HEK293 (cell line): ENCODE results near the gene LYL1.

ENCODE experiments used
- GLI4 ChIP-seq: fragments of 450-650 bp; formaldehyde crosslinking; IDR thresholded peaks from 2 replicates; pipeline ENCODE4 v1.5.1; 2016; ENCODE audit warnings: missing biosample characterization, missing genetic modification characterization
- KLF16 ChIP-seq: fragments of 450-650 bp; formaldehyde crosslinking; IDR thresholded peaks from 2 replicates; pipeline ENCODE4 v1.5.1; 2017; ENCODE audit warnings: missing biosample characterization, missing genetic modification characterization
- KLF9 ChIP-seq: fragments of 450-650 bp; formaldehyde crosslinking; IDR thresholded peaks from 2 replicates; pipeline ENCODE4 v1.5.1; 2016; ENCODE audit warnings: missing biosample characterization, missing genetic modification characterization, low read depth
- MZF1 ChIP-seq: fragments of 450-650 bp; formaldehyde crosslinking; IDR thresholded peaks from 2 replicates; pipeline ENCODE4 v1.5.1; 2017; ENCODE audit warnings: missing biosample characterization, missing genetic modification characterization, borderline replicate concordance
- OSR2 ChIP-seq: fragments of 450-650 bp; formaldehyde crosslinking; IDR thresholded peaks from 2 replicates; pipeline ENCODE4 v1.5.1; 2016; ENCODE audit warnings: missing biosample characterization, missing genetic modification characterization
- OVOL3 ChIP-seq: fragments of 450-650 bp; formaldehyde crosslinking; IDR thresholded peaks from 2 replicates; pipeline ENCODE4 v1.5.1; 2016; ENCODE audit warnings: missing biosample characterization, missing genetic modification characterization
- SCRT2 ChIP-seq: fragments of 450-650 bp; formaldehyde crosslinking; IDR thresholded peaks from 2 replicates; pipeline ENCODE4 v1.5.1; 2016; ENCODE audit warnings: missing biosample characterization, missing genetic modification characterization
- SP7 ChIP-seq: fragments of 450-650 bp; formaldehyde crosslinking; IDR thresholded peaks from 2 replicates; pipeline ENCODE4 v1.5.1; 2016; ENCODE audit warnings: missing biosample characterization, missing genetic modification characterization
- TRIM28 ChIP-seq: IDR thresholded peaks from 2 replicates; pipeline ENCODE4 v1.6.1; 2011; ENCODE audit warnings: low read length, control low read depth, borderline replicate concordance
- YY1 ChIP-seq: fragments of 450-650 bp; formaldehyde crosslinking; IDR thresholded peaks from 2 replicates; pipeline ENCODE4 v1.5.1; 2018; ENCODE audit warnings: missing biosample characterization, missing genetic modification characterization
- ZBTB21 ChIP-seq: fragments of 450-650 bp; formaldehyde crosslinking; IDR thresholded peaks from 2 replicates; pipeline ENCODE4 v1.5.1; 2017; ENCODE audit warnings: missing biosample characterization, missing genetic modification characterization
- ZBTB7A ChIP-seq: fragments of 450-650 bp; formaldehyde crosslinking; IDR thresholded peaks from 2 replicates; pipeline ENCODE4 v1.5.1; 2016; ENCODE audit warnings: low read depth, missing biosample characterization, missing genetic modification characterization
- ZIC2 ChIP-seq: fragments of 450-650 bp; formaldehyde crosslinking; IDR thresholded peaks from 2 replicates; pipeline ENCODE4 v1.5.1; 2016; ENCODE audit warnings: missing biosample characterization, missing genetic modification characterization
- ZNF146 ChIP-seq: fragments of 450-650 bp; formaldehyde crosslinking; IDR thresholded peaks from 2 replicates; pipeline ENCODE4 v1.5.1; 2016; ENCODE audit warnings: missing biosample characterization, missing genetic modification characterization
- ZNF175 ChIP-seq: fragments of 450-650 bp; formaldehyde crosslinking; IDR thresholded peaks from 2 replicates; pipeline ENCODE4 v1.5.1; 2016; ENCODE audit warnings: missing biosample characterization, missing genetic modification characterization
- ZNF184 ChIP-seq: fragments of 450-650 bp; IDR thresholded peaks from 2 replicates; pipeline ENCODE4 v1.5.1; 2018; ENCODE audit warnings: missing biosample characterization, mild to moderate bottlenecking, missing genetic modification characterization
- ZNF23 ChIP-seq: fragments of 450-650 bp; formaldehyde crosslinking; IDR thresholded peaks from 2 replicates; pipeline ENCODE4 v1.5.1; 2016; ENCODE audit warnings: missing biosample characterization, missing genetic modification characterization, borderline replicate concordance
- ZNF239 ChIP-seq: fragments of 450-650 bp; formaldehyde crosslinking; IDR thresholded peaks from 2 replicates; pipeline ENCODE4 v1.5.1; 2016; ENCODE audit warnings: missing biosample characterization, missing genetic modification characterization
- ZNF292 ChIP-seq: fragments of 450-650 bp; formaldehyde crosslinking; IDR thresholded peaks from 2 replicates; pipeline ENCODE4 v1.5.1; 2016; ENCODE audit warnings: low read depth, missing biosample characterization, missing genetic modification characterization, borderline replicate concordance
- ZNF335 ChIP-seq: fragments of 450-650 bp; formaldehyde crosslinking; conservative IDR thresholded peaks from 2 replicates; pipeline ENCODE4 v1.5.1; 2016; ENCODE audit warnings: missing biosample characterization, missing genetic modification characterization
- ZNF366 ChIP-seq: fragments of 450-650 bp; formaldehyde crosslinking; conservative IDR thresholded peaks from 2 replicates; pipeline ENCODE4 v1.5.1; 2016; ENCODE audit warnings: missing biosample characterization, missing genetic modification characterization
- ZNF394 ChIP-seq: fragments of 450-650 bp; formaldehyde crosslinking; IDR thresholded peaks from 2 replicates; pipeline ENCODE4 v1.5.1; 2016; ENCODE audit warnings: missing biosample characterization, missing genetic modification characterization, mild to moderate bottlenecking, moderate library complexity, borderline replicate concordance
- ZNF426 ChIP-seq: fragments of 450-650 bp; formaldehyde crosslinking; IDR thresholded peaks from 2 replicates; pipeline ENCODE4 v1.5.1; 2017; ENCODE audit warnings: missing biosample characterization, missing genetic modification characterization, mild to moderate bottlenecking, inconsistent platforms, moderate library complexity
- ZNF521 ChIP-seq: fragments of 450-650 bp; formaldehyde crosslinking; IDR thresholded peaks from 2 replicates; pipeline ENCODE4 v1.5.1; 2017; ENCODE audit warnings: missing biosample characterization, mild to moderate bottlenecking, missing genetic modification characterization
- ZNF529 ChIP-seq: fragments of 450-650 bp; formaldehyde crosslinking; IDR thresholded peaks from 2 replicates; pipeline ENCODE4 v1.5.1; 2017; ENCODE audit warnings: missing genetic modification characterization, missing biosample characterization; ENCODE audit not compliant: insufficient replicate concordance
- ZNF544 ChIP-seq: fragments of 450-650 bp; formaldehyde crosslinking; IDR thresholded peaks from 2 replicates; pipeline ENCODE4 v1.5.0; 2017; ENCODE audit warnings: missing biosample characterization, missing genetic modification characterization
- ZNF561 ChIP-seq: fragments of 450-650 bp; IDR thresholded peaks from 2 replicates; pipeline ENCODE4 v1.5.1; 2018; ENCODE audit warnings: missing biosample characterization, missing genetic modification characterization, borderline replicate concordance
- ZNF571 ChIP-seq: fragments of 450-650 bp; formaldehyde crosslinking; IDR thresholded peaks from 2 replicates; pipeline ENCODE4 v1.5.0; 2017; ENCODE audit warnings: missing biosample characterization, missing genetic modification characterization
- ZNF621 ChIP-seq: fragments of 450-650 bp; formaldehyde crosslinking; IDR thresholded peaks from 2 replicates; pipeline ENCODE4 v1.5.1; 2017; ENCODE audit warnings: missing biosample characterization, missing genetic modification characterization
- ZNF623 ChIP-seq: fragments of 450-650 bp; formaldehyde crosslinking; IDR thresholded peaks from 2 replicates; pipeline ENCODE4 v1.5.1; 2016; ENCODE audit warnings: missing biosample characterization, missing genetic modification characterization
- ZNF670 ChIP-seq: fragments of 450-650 bp; formaldehyde crosslinking; IDR thresholded peaks from 2 replicates; pipeline ENCODE4 v1.5.1; 2016; ENCODE audit warnings: missing biosample characterization, missing genetic modification characterization, low read depth
- ZNF701 ChIP-seq: fragments of 450-650 bp; formaldehyde crosslinking; IDR thresholded peaks from 2 replicates; pipeline ENCODE4 v1.5.1; 2016; ENCODE audit warnings: missing biosample characterization, missing genetic modification characterization
- ZNF76 ChIP-seq: fragments of 450-650 bp; formaldehyde crosslinking; IDR thresholded peaks from 2 replicates; pipeline ENCODE4; 2016; ENCODE audit warnings: low read depth, missing biosample characterization, missing genetic modification characterization, borderline replicate concordance
- ZNF768 ChIP-seq: fragments of 450-650 bp; formaldehyde crosslinking; IDR thresholded peaks from 2 replicates; pipeline ENCODE4 v1.5.1; 2018; ENCODE audit warnings: missing biosample characterization, mild to moderate bottlenecking, missing genetic modification characterization
- ZNF776 ChIP-seq: fragments of 450-650 bp; formaldehyde crosslinking; IDR thresholded peaks from 2 replicates; pipeline ENCODE4 v1.5.0; 2017; ENCODE audit warnings: missing biosample characterization, missing genetic modification characterization, borderline replicate concordance
- ZSCAN23 ChIP-seq: fragments of 450-650 bp; formaldehyde crosslinking; IDR thresholded peaks from 2 replicates; pipeline ENCODE4 v1.5.1; 2016; ENCODE audit warnings: missing biosample characterization, missing genetic modification characterization
- ZXDB ChIP-seq: fragments of 450-650 bp; formaldehyde crosslinking; IDR thresholded peaks from 2 replicates; pipeline ENCODE4 v1.5.1; 2016; ENCODE audit warnings: missing biosample characterization, missing genetic modification characterization
- TF ChIP-seq, protein P1 (sequence below): fragments of 450-650 bp; formaldehyde crosslinking; IDR thresholded peaks from 2 replicates; pipeline ENCODE4 v1.5.1; 2016; ENCODE audit warnings: missing biosample characterization, missing genetic modification characterization
- TF ChIP-seq, protein P2 (sequence below): fragments of 450-650 bp; formaldehyde crosslinking; IDR thresholded peaks from 2 replicates; pipeline ENCODE4 v1.5.1; 2016; ENCODE audit warnings: missing biosample characterization, missing genetic modification characterization
- TF ChIP-seq, protein P3 (sequence below): fragments of 450-650 bp; formaldehyde crosslinking; IDR thresholded peaks from 2 replicates; pipeline ENCODE4 v1.5.1; 2016; ENCODE audit warnings: missing biosample characterization, missing genetic modification characterization

The LYL1 gene

DNA sequence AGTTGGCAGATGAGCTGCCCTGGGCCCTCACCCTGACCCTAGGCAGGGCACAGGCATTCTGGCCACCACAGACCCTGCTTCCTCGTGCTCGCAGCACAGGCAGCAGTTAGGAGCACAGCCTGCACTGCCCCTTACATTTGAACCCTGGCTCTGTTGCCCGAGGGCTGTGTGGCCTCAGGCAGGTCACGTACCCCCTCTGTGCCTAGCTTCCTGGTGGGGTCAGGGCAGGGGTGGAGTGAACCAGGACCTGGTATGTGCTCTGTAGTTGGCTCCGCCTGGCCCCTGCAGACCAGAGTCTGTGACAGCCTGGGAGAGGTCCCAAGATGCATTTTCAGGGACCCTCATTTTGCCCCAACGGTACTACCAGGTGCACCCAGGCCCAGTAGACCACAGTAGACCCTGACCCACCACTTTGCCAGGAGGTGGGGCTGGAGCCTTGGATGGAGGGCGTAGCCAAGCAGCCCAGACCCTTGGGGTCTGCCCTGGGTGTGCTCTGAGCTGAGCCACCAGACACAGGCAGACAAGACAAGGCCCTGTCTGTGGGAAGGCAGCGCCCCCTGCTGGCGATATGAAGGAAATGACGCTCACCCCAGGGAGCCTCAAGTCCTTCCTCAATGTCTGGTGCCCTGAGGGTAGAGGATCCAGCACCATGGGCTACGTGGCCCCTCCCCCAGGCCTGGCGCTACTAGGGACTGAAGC is 9.1 kb downstream of the LYL1 start (continued):
- no peak for TF ChIP-seq KLF9
- TF ChIP-seq OSR2: no peak
- TF ChIP-seq ZNF561 (tag by site-specific recombination): 0 out of 2 replicates have a peak, but pooled peaks have one; percentile 57
- peak; percentile 35; the same call in 1 of the 2 replicates for TF ChIP-seq KLF16 (tag by site-specific recombination)
- no peak for TF ChIP-seq ZNF184 (tag by site-specific recombination)
- no peak for TF ChIP-seq ZNF529 (tag by site-specific recombination)
- no peak for TF ChIP-seq ZNF292 (tag by site-specific recombination)
- no peak for TF ChIP-seq ZXDB (tag by site-specific recombination)
- TF ChIP-seq ZNF335 (tag by site-specific recombination): no peak
- no peak for TF ChIP-seq YY1 (tag by site-specific recombination)
- no peak for TF ChIP-seq SCRT2
- no peak for TF ChIP-seq ZNF521 (tag by site-specific recombination)
- TF ChIP-seq ZNF175 (tag by site-specific recombination): no peak
- no peak for TF ChIP-seq TRIM28
- no peak for TF ChIP-seq ZNF23 (tag by site-specific recombination)
- no peak for TF ChIP-seq ZNF776 (tag by site-specific recombination)
- no peak for TF ChIP-seq ZNF670 (tag by site-specific recombination)
- TF ChIP-seq, protein P1, sequence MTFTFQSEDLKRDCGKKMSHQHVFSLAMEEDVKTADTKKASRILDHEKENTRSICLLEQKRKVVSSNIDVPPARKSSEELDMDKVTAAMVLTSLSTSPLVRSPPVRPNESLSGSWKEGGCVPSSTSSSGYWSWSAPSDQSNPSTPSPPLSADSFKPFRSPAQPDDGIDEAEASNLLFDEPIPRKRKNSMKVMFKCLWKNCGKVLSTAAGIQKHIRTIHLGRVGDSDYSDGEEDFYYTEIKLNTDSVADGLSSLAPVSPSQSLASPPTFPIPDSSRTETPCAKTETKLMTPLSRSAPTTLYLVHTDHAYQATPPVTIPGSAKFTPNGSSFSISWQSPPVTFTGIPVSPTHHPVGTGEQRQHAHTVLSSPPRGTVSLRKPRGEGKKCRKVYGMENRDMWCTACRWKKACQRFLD: no peak
- TF ChIP-seq ZNF394: no peak
- no peak for TF ChIP-seq ZNF426 (tag by site-specific recombination)
- TF ChIP-seq ZNF768 (tag by site-specific recombination): no peak
- no peak for TF ChIP-seq ZNF366 (tag by site-specific recombination)
- TF ChIP-seq, protein P2, sequence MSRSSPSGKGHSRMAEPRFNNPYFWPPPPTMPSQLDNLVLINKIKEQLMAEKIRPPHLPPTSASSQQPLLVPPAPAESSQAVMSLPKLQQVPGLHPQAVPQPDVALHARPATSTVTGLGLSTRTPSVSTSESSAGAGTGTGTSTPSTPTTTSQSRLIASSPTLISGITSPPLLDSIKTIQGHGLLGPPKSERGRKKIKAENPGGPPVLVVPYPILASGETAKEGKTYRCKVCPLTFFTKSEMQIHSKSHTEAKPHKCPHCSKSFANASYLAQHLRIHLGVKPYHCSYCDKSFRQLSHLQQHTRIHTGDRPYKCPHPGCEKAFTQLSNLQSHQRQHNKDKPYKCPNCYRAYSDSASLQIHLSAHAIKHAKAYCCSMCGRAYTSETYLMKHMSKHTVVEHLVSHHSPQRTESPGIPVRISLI (tag by site-specific recombination): no peak
- no peak; the same call in 1 of the 2 replicates for TF ChIP-seq ZBTB7A (tag by site-specific recombination)
- TF ChIP-seq ZNF544 (tag by site-specific recombination): no peak
- TF ChIP-seq ZNF76: no peak
- TF ChIP-seq, protein P3, sequence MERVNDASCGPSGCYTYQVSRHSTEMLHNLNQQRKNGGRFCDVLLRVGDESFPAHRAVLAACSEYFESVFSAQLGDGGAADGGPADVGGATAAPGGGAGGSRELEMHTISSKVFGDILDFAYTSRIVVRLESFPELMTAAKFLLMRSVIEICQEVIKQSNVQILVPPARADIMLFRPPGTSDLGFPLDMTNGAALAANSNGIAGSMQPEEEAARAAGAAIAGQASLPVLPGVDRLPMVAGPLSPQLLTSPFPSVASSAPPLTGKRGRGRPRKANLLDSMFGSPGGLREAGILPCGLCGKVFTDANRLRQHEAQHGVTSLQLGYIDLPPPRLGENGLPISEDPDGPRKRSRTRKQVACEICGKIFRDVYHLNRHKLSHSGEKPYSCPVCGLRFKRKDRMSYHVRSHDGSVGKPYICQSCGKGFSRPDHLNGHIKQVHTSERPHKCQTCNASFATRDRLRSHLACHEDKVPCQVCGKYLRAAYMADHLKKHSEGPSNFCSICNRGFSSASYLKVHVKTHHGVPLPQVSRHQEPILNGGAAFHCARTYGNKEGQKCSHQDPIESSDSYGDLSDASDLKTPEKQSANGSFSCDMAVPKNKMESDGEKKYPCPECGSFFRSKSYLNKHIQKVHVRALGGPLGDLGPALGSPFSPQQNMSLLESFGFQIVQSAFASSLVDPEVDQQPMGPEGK (tag by site-specific recombination): 0 out of 2 replicates have a peak, but pooled peaks have one; percentile 22
- no peak for TF ChIP-seq MZF1 (tag by site-specific recombination)
- no peak for TF ChIP-seq ZNF146
- TF ChIP-seq ZNF621 (tag by site-specific recombination): no peak
- TF ChIP-seq ZNF701 (tag by site-specific recombination): no peak
- no peak for TF ChIP-seq ZSCAN23 (tag by site-specific recombination)
- TF ChIP-seq ZIC2 (tag by site-specific recombination): peak; percentile 79
- no peak for TF ChIP-seq ZNF239 (tag by site-specific recombination)
- no peak for TF ChIP-seq ZBTB21 (tag by site-specific recombination)
- no peak for TF ChIP-seq ZNF623 (tag by site-specific recombination)
- peak; percentile 53; the same call in 1 of the 2 replicates for TF ChIP-seq SP7 (tag by site-specific recombination)
- TF ChIP-seq ZNF571 (tag by site-specific recombination): no peak
- TF ChIP-seq OVOL3 (tag by site-specific recombination): no peak
- no peak for TF ChIP-seq GLI4
